Colonic mucosa (tissue), 4 donors: ENCODE measurements around the gene TNPO1. TPM values are rescaled to one million over a fixed set of nuclear protein-coding genes. Genes with fewer than 3 reads are reported as not detected.
"Not testable (repeated sequence)": the region's sequence is repeated elsewhere in the genome, so short reads cannot be mapped to it uniquely, and the experiment has no call there.

Experiments
- DNase-seq: peaks from one replicate; pipeline ENCODE4 v3.0.0-alpha.2; 2020
- H3K27ac ChIP-seq: fragments of 200-600 bp; one replicate; pipeline ENCODE4 v1.8.0; 2021
- H3K27me3 ChIP-seq: fragments of 200-600 bp; one replicate; pipeline ENCODE4 v1.8.0; 2021
- H3K36me3 ChIP-seq: fragments of 200-600 bp; one replicate; pipeline ENCODE4 v1.8.0; 2021
- H3K4me1 ChIP-seq: fragments of 200-600 bp; one replicate; pipeline ENCODE4 v1.8.0; 2021; ENCODE audit warnings: mild to moderate bottlenecking
- H3K4me3 ChIP-seq: fragments of 200-600 bp; one replicate; pipeline ENCODE4 v1.8.0; 2021
- H3K9ac ChIP-seq, 2 donors: one replicate each; pipeline ENCODE4 v1.7.0; 2013; ENCODE audit warnings: control low read depth in 2 of 2, low read depth in 2 of 2, low read length in 2 of 2
- H3K9me3 ChIP-seq: fragments of 200-600 bp; one replicate; pipeline ENCODE4 v1.8.0; 2021
- intact Hi-C: fragments of 100-400 bp; cut with DNase I; formaldehyde crosslinking; loops from one replicate; pipeline ENCODE4 v1.14.1; 2022
- total RNA-seq, 2 donors: library from RNA; stranded (reverse); fragmentation: NEBNext Ultra II Directional in 1 of 2; extraction: Animal tissue kit (Norgen Biotek cat#: 25700) in 1 of 2; gene quantifications; one replicate each; pipeline ENCODE4 v1.2.1, GENCODE V29; 2021
- TF ChIP-seq, protein P1 (sequence below): fragments of 200-600 bp; IDR thresholded peaks from one replicate; pipeline ENCODE4 v1.8.0; 2022; ENCODE audit warnings: antibody characterized with exemption, mild to moderate bottlenecking
- donor health status: healthy.
- donor health status: DM: no; HTN: no; CAD: no.
- donor health status: DM: no; HTN: no; CAD: no.

TNPO1 gene
- total RNA-seq, 2 donors from 2014 or later = 78.0 to 89.9 TPM

DNA sequence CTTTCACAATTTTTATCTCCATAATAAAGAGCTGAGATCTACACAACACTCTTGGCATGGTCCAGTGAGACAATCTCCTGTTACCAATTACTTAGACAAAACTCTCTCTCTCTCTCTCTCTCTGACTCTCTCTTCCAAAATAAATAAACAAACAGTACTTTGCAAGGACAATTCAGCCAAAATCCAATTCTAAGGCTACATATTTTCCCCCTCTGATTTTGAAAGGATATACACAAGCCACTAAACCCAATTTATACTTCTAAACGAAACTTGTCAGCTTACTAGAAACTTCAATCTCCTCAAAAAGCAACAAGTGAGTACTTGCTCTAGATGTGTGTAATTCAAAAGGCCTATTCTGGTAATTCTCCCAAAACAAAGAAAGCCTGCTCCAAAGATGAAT is 26.3 kb upstream of the TNPO1 start:
- H3K9ac ChIP-seq = no peak overlapping the region
- TF ChIP-seq, protein P1, sequence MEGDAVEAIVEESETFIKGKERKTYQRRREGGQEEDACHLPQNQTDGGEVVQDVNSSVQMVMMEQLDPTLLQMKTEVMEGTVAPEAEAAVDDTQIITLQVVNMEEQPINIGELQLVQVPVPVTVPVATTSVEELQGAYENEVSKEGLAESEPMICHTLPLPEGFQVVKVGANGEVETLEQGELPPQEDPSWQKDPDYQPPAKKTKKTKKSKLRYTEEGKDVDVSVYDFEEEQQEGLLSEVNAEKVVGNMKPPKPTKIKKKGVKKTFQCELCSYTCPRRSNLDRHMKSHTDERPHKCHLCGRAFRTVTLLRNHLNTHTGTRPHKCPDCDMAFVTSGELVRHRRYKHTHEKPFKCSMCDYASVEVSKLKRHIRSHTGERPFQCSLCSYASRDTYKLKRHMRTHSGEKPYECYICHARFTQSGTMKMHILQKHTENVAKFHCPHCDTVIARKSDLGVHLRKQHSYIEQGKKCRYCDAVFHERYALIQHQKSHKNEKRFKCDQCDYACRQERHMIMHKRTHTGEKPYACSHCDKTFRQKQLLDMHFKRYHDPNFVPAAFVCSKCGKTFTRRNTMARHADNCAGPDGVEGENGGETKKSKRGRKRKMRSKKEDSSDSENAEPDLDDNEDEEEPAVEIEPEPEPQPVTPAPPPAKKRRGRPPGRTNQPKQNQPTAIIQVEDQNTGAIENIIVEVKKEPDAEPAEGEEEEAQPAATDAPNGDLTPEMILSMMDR = no peak
- no peaks in the 10 kb centered on the region for H3K4me1 ChIP-seq
- no peak overlapping the region for H3K4me3 ChIP-seq
- H3K27me3 ChIP-seq = no peaks in the 10 kb centered on the region
- no peaks in the 10 kb centered on the region for H3K9me3 ChIP-seq
- H3K36me3 ChIP-seq = no peaks in the 10 kb centered on the region
- DNase-seq = no peak
- H3K27ac ChIP-seq = no peak overlapping the region
- intact Hi-C loops = no loop called here

DNA sequence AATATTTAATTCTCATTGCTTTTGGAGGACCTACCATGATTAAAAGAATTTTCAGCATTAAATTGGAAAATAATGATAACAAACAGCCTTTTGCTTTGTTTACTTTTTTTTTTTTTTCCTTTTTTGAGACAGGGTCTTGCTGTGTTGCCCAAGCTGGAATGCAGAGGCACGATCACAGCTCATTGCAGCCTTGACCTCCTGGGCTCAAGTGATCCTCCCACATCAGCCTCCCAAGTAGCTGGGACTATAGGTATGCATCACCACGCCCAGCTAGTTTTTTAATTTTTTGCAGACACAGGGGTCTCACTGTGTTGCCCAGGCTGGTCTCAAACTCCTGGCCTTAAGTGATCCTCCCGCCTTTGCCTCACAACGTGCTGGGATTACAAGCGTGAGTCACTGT is 23.8 kb upstream of the TNPO1 start:
- H3K4me1 ChIP-seq, H3K9ac ChIP-seq, H3K36me3 ChIP-seq, H3K27me3 ChIP-seq, intact Hi-C loops, H3K9me3 ChIP-seq, H3K27ac ChIP-seq, H3K4me3 ChIP-seq, DNase-seq: not testable (repeated sequence)

DNA sequence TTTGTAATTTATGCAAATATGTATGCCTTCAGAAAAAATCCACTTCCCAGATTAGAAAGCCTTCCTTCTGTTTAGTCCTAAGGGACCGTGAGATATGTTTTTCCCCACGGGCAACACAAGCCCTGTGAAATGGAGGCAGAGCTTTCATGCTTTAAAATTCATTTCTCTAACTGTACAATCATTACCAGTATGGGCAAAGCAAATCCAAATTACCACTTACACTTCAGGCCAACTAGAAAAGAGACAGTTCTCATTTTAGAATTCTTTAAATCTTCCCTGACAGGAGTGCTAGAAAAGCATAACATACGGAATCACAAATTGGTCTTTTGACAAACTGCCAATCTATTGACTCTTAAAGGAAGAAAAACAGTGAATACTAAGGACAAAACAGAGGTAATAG is 20.5 kb upstream of the TNPO1 start:
- Histone ChIP-seq H3K4me3 (no peak overlapping the region), H3K27ac (no peak overlapping the region), H3K9ac (no peak overlapping the region), H3K9me3 (no peaks in the 10 kb centered on the region), H3K36me3 (no peaks in the 10 kb centered on the region), H3K4me1 (no peaks in the 10 kb centered on the region), H3K27me3 (no peaks in the 10 kb centered on the region)
- DNase-seq = no peak
- TF ChIP-seq, protein P1 = no peak
- intact Hi-C loops = no loop called here

DNA sequence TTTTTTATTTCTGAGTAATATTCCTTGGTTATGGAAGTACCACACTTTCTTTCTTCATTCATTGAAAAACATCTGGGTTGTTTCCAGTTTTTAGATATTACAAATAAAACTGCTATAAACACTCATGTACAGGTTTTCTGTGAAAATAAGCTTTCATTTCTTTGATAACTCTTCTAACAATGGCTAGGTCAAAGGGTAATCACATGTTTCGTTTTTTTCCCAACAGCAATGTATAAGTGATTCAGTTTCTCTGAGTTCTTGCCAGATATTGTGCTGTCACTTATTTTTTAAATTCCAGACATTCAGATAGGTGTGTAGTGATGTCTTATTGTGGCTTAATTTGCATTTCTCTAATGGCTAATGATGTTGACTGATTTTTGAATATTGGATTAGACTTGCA is 16.7 kb upstream of the TNPO1 start:
- intact Hi-C loops = no loop called here
- Histone ChIP-seq H3K4me3 (no peak overlapping the region), H3K9ac (no peak overlapping the region), H3K27me3 (no peaks in the 10 kb centered on the region), H3K27ac (no peak overlapping the region), H3K9me3 (no peaks in the 10 kb centered on the region), H3K4me1 (no peaks in the 10 kb centered on the region), H3K36me3 (no peaks in the 10 kb centered on the region)
- DNase-seq = no peak
- TF ChIP-seq, protein P1 = no peak

DNA sequence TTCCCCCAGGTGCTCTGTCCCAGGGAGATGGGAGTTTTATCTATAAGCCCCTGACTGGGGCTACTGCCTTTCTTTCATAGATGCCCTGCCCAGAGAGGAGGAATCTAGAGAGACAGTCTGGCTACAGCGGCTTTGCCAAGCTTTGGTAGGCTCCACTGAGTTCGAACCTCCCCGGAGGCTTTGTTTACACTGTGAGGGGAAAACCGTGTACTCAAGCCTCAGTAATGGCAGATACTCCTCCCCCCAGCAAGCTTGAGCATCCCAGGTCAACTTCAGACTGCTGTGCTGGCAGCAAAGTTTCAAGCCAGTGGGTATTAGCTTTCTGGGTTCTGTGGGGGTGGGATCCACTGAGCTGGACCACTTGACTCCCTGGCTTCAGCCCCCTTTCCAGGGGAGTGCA is 7.8 kb upstream of the TNPO1 start:
- intact Hi-C loops, H3K4me1 ChIP-seq, H3K9me3 ChIP-seq, H3K27ac ChIP-seq, H3K9ac ChIP-seq, DNase-seq, H3K4me3 ChIP-seq, H3K27me3 ChIP-seq, H3K36me3 ChIP-seq: not testable (repeated sequence)

DNA sequence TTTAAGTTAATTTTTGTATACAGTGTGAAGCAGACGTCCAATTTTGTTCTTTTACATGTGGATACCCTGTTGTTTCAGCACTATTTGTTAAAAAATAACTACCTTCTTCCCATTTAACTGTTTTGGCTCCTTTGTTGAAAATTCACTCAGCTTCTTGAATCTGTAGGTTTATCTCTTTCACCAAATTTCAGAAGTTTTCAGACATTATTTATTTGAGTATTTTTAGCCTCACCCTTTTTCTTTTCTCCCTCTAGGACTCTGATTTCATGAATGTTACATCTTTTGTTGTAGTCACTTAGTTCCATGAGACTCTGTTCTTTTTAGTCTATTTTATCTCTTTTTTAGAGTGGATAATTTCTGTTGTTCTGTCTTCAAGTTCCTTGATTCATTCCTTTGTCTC is 4.6 kb upstream of the TNPO1 start:
- H3K9me3 ChIP-seq = no peaks in the 10 kb centered on the region
- no peak for DNase-seq
- intact Hi-C loops = no loop called here
- H3K27me3 ChIP-seq = no peaks in the 10 kb centered on the region
- no peaks in the 10 kb centered on the region for H3K4me1 ChIP-seq
- no peak overlapping the region for H3K27ac ChIP-seq
- no peak overlapping the region for H3K4me3 ChIP-seq
- H3K9ac ChIP-seq = no peak overlapping the region
- H3K36me3 ChIP-seq = no peaks in the 10 kb centered on the region
- TF ChIP-seq, protein P1 = no peak

DNA sequence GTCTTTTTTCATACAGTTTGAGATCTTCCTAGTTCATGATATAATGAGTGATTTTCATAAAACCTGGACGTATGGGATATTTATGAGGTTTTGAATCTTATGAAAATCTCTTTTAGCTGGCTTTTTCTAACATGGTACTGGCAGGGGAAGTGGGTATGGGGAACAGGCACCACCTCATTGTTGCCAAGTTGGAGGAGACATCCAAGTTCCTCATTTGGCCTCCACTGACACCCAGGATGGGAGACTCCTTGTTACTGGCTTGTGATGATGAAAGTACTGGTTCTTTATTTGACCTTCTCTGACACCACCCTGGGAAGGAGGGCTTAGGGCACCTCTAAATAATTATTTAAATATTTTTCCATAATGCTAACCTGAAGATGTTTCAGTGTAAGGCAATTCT is 4.0 kb upstream of the TNPO1 start:
- Histone ChIP-seq H3K4me1 (no peaks in the 10 kb centered on the region), H3K36me3 (no peaks in the 10 kb centered on the region), H3K9me3 (no peaks in the 10 kb centered on the region), H3K4me3 (no peak overlapping the region), H3K27me3 (no peaks in the 10 kb centered on the region), H3K27ac (no peak overlapping the region), H3K9ac (no peak overlapping the region)
- TF ChIP-seq, protein P1 = no peak
- DNase-seq = no peak
- intact Hi-C loops = no loop called here
